ENCODE data around the gene PLCD4.

The PLCD4 gene

DNA sequence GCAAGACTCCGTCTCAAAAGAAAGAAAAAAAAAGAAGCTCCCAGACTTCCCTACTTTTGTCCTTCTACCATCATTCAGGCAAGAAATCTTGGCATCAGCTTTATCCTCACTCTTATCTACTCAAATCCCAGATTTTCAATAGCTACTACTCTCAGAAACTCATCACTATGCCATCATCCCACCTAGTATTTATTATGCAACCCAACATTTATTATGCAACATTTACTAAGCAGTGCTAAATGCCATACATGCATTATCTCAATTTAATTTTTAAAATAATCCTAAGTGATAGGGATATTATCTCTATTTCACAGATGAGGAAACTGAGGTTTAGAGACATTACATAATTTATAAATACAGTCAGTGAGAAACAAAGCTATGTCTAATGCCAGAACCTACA, 43.6 kb upstream of the PLCD4 start:
- Histone ChIP-seq H3K4me2 (ENCODE audit: low read depth, low read length, poor library complexity, severe bottlenecking) (peak overlapping the region; percentile 95), H3K27me3 (ENCODE audit: insufficient read depth, low read length, poor library complexity, severe bottlenecking) (no peaks in the 10 kb centered on the region), H3K9me2 (replicated peaks; ENCODE audit: low read depth, low read length) (no peaks in the 10 kb centered on the region), H3F3A (ENCODE audit: low read depth) (no peaks in the 10 kb centered on the region), H4K20me1 (ENCODE audit: insufficient read depth, low read length, poor library complexity, severe bottlenecking) (peaks cover 66% of the 10 kb centered on the region), H3K9me3 (ENCODE audit: insufficient read depth, low read depth, low read length) (no peaks in the 10 kb centered on the region), H3K4me3 (ENCODE audit: low read length, poor library complexity, severe bottlenecking) (peak overlapping the region; percentile 46), H3K9ac (ENCODE audit: low read depth, low read length, poor library complexity, severe bottlenecking) (peak overlapping the region; percentile 50), H3K79me2 (ENCODE audit: insufficient read depth, low read length) (peaks cover 73% of the 10 kb centered on the region), H3K4me1 (ENCODE audit: insufficient read depth, low read length, poor library complexity, severe bottlenecking) (peaks cover 57% of the 10 kb centered on the region), H3K36me3 (ENCODE audit: insufficient read depth, low read length) (peaks cover 3% of the 10 kb centered on the region; the same call in 1 of the 2 replicates), H2AFZ (ENCODE audit: low read length) (no peak overlapping the region)
- no peak for TF ChIP-seq EZH2phosphoT487 (IDR thresholded peaks at IDR 0.05; ENCODE audit: borderline replicate concordance)
- no peak for TF ChIP-seq CTCF (conservative IDR thresholded peaks at IDR 0.05; ENCODE audit: low read length)

- H3K4me2 ChIP-seq (ENCODE audit: low read depth, low read length, poor library complexity, severe bottlenecking), result peak overlapping the region; percentile 95
- peaks cover 69% of the 10 kb centered on the region for H3K4me1 ChIP-seq (ENCODE audit: insufficient read depth, low read length, poor library complexity, severe bottlenecking)
- H3F3A ChIP-seq (ENCODE audit: low read depth), result no peaks in the 10 kb centered on the region
- no peaks in the 10 kb centered on the region for H3K36me3 ChIP-seq (ENCODE audit: insufficient read depth, low read length)
- peaks cover 93% of the 10 kb centered on the region for H3K79me2 ChIP-seq (ENCODE audit: insufficient read depth, low read length)
- no peaks in the 10 kb centered on the region for H3K9me2 ChIP-seq (replicated peaks; ENCODE audit: low read depth, low read length)
- H3K27me3 ChIP-seq (ENCODE audit: insufficient read depth, low read length, poor library complexity, severe bottlenecking), result no peaks in the 10 kb centered on the region
- no peaks in the 10 kb centered on the region for H3K9me3 ChIP-seq (ENCODE audit: insufficient read depth, low read depth, low read length)
- TF ChIP-seq CTCF (conservative IDR thresholded peaks at IDR 0.05; ENCODE audit: low read length), result no peak
- no peak for TF ChIP-seq EZH2phosphoT487 (IDR thresholded peaks at IDR 0.05; ENCODE audit: borderline replicate concordance)
- no peak overlapping the region for H2AFZ ChIP-seq (ENCODE audit: low read length)
- peak overlapping the region; percentile 85 for H3K4me3 ChIP-seq (ENCODE audit: low read length, poor library complexity, severe bottlenecking)
- H4K20me1 ChIP-seq (ENCODE audit: insufficient read depth, low read length, poor library complexity, severe bottlenecking), result peaks cover 81% of the 10 kb centered on the region
- peak overlapping the region; percentile 97 for H3K9ac ChIP-seq (ENCODE audit: low read depth, low read length, poor library complexity, severe bottlenecking)
Observed at GRCh38 chr2:218566296-218566695, 41.4 kb upstream of the PLCD4 start.

DNA sequence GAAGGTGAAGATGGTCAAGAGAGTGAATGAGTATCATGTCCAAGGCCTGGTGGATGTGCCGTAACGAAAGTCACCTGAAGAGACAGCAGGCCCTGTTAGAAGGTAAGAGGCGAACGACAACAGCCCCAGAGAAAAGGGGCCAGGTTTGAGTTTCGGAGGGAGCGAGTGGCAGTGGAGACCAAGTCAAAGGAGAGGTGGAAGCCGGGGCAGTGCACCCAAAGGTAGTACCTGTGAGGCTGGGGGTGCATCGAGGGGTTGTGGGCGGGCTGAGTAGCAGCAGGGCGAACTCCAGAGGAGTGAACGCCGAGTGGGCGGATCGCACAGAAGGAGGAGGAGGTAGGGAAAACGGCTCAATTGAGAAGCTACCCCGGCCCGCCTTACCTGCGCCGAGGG, 39.9 kb upstream of the PLCD4 start:
- peak overlapping the region; percentile 77 for H2AFZ ChIP-seq (ENCODE audit: low read length)

More for the DNA sequence above, 39.9 kb upstream of the PLCD4 start:
- Histone ChIP-seq H3K79me2 (ENCODE audit: insufficient read depth, low read length) (peaks cover 96% of the 10 kb centered on the region), H3K27me3 (ENCODE audit: insufficient read depth, low read length, poor library complexity, severe bottlenecking) (no peaks in the 10 kb centered on the region), H3F3A (ENCODE audit: low read depth) (no peaks in the 10 kb centered on the region), H3K9me2 (replicated peaks; ENCODE audit: low read depth, low read length) (no peaks in the 10 kb centered on the region), H3K36me3 (ENCODE audit: insufficient read depth, low read length) (no peaks in the 10 kb centered on the region), H3K4me3 (ENCODE audit: low read length, poor library complexity, severe bottlenecking) (peak overlapping the region; percentile 85), H3K4me1 (ENCODE audit: insufficient read depth, low read length, poor library complexity, severe bottlenecking) (peaks cover 68% of the 10 kb centered on the region), H3K4me2 (ENCODE audit: low read depth, low read length, poor library complexity, severe bottlenecking) (peak overlapping the region; percentile 95), H3K9ac (ENCODE audit: low read depth, low read length, poor library complexity, severe bottlenecking) (peak overlapping the region; percentile 97), H4K20me1 (ENCODE audit: insufficient read depth, low read length, poor library complexity, severe bottlenecking) (peaks cover 83% of the 10 kb centered on the region), H3K9me3 (ENCODE audit: insufficient read depth, low read depth, low read length) (no peaks in the 10 kb centered on the region)
- no peak for TF ChIP-seq EZH2phosphoT487 (IDR thresholded peaks at IDR 0.05; ENCODE audit: borderline replicate concordance)
- TF ChIP-seq CTCF (conservative IDR thresholded peaks at IDR 0.05; ENCODE audit: low read length), result no peak
